Measurements from ENCODE around the gene PDE6D.
A peak's percentile ranks its signal among the peaks of the same experiment; 100 is the strongest.

The PDE6D gene

GRCh38 chr2:231708773-231709635, 72.1 kb downstream of the PDE6D start:
- no peak for DNase-seq (ENCODE audit: insufficient read length, low spot score)
- no peak for FAIRE-seq

- FAIRE-seq (peak; percentile 16), DNase-seq (ENCODE audit: insufficient read length, low spot score) (peak; percentile 95)
Observed at GRCh38 chr2:231707927-231708772, 72.9 kb downstream of the PDE6D start, which contains the start of gene PTMA. PTMA (plus strand) TSS chr2:231708525; CDS start chr2:231708707, 182 bp downstream.

- FAIRE-seq (no peak), DNase-seq (ENCODE audit: insufficient read length, low spot score) (no peak)
Observed at GRCh38 chr2:231707625-231707926, 73.5 kb downstream of the PDE6D start.

GRCh38 chr2:231706731-231707624, 74.1 kb downstream of the PDE6D start:
- peak; percentile 98 for DNase-seq (ENCODE audit: insufficient read length, low spot score)
- peak; percentile 51 for FAIRE-seq

- no peak for FAIRE-seq
- no peak for DNase-seq (ENCODE audit: insufficient read length, low spot score)
Observed at GRCh38 chr2:231704017-231704416, 77.1 kb downstream of the PDE6D start.

GRCh38 chr2:231701456-231702373, 79.4 kb downstream of the PDE6D start:
- FAIRE-seq (peak; percentile 60), DNase-seq (ENCODE audit: insufficient read length, low spot score) (peak; percentile 82)

- FAIRE-seq: no peak
- DNase-seq (ENCODE audit: insufficient read length, low spot score): no peak
Observed at GRCh38 chr2:231699006-231699405, 82.1 kb downstream of the PDE6D start.

GRCh38 chr2:231696004-231696367, 85.1 kb downstream of the PDE6D start:
- DNase-seq (ENCODE audit: insufficient read length, low spot score): no peak
- no peak for FAIRE-seq

- FAIRE-seq (no peak), DNase-seq (ENCODE audit: insufficient read length, low spot score) (no peak)
Observed at GRCh38 chr2:231693956-231694355, 87.1 kb downstream of the PDE6D start.

- FAIRE-seq (no peak), DNase-seq (ENCODE audit: insufficient read length, low spot score) (no peak)
Observed at GRCh38 chr2:231692847-231693246, 88.2 kb downstream of the PDE6D start.

- DNase-seq (ENCODE audit: insufficient read length, low spot score): no peak
- no peak for FAIRE-seq
Observed at GRCh38 chr2:231691251-231691772, 89.8 kb downstream of the PDE6D start.

- FAIRE-seq (no peak), DNase-seq (ENCODE audit: insufficient read length, low spot score) (no peak)
Observed at GRCh38 chr2:231689124-231689893, 91.8 kb downstream of the PDE6D start.

- DNase-seq (ENCODE audit: insufficient read length, low spot score) (no peak), FAIRE-seq (no peak)
Observed at GRCh38 chr2:231688719-231689118, 92.4 kb downstream of the PDE6D start.

GRCh38 chr2:231687961-231688360, 93.1 kb downstream of the PDE6D start:
- no peak for DNase-seq (ENCODE audit: insufficient read length, low spot score)
- no peak for FAIRE-seq

GRCh38 chr2:231687133-231687852, 93.8 kb downstream of the PDE6D start:
- FAIRE-seq: no peak
- peak; percentile 62 for DNase-seq (ENCODE audit: insufficient read length, low spot score)

GRCh38 chr2:231686192-231687100, 94.6 kb downstream of the PDE6D start:
- no peak for FAIRE-seq
- no peak for DNase-seq (ENCODE audit: insufficient read length, low spot score)
